ENCODE measurements around the gene SFI1. TPM values are rescaled to one million over a fixed set of nuclear protein-coding genes. Genes with fewer than 3 reads are reported as not detected.

The SFI1 gene
- total and polyA plus RNA-seq, 7 donors, result 6.5 to 40.9 (median 17.5) TPM

DNA sequence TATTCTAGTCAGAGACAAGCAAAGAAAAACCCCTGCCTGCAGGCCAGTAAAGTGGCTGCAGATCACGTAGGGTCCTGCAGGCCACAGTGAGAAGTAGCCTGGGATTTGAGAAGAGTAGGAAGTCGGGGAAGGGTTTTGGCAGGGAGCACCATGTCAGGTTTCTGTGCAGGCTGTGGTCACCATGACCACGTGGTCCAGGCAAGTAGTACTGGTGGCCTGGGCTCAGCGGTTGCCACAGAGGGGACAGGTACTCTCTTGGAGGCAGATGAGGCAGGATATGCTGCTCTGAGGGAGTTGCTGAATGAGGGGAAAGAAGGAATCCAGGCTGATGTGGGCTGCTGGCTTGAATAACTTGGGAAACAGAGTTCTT is 119.1 kb downstream of the SFI1 start:
- H3K4me1 ChIP-seq, result peaks cover 0 to 23% (median 14%) of the 10 kb centered on the region in 4 donors
- H3K27ac ChIP-seq, result no peak overlapping the region
- no peaks in the 10 kb centered on the region for H3K9me3 ChIP-seq
- H3K27me3 ChIP-seq, result no peaks in the 10 kb centered on the region
- WGBS, 2 donors, result 78 to 81% methylated on average over 4 of the region's 4 CpGs
- H3K36me3 ChIP-seq, result peaks cover 0 to 37% (median 22%) of the 10 kb centered on the region in 4 donors
- intact Hi-C loops (cut with DNase I), result no loop called here
- no peak overlapping the region for H3K4me3 ChIP-seq
- TF ChIP-seq POLR2AphosphoS5 (IDR thresholded peaks at IDR 0.05), result no peak
- TF ChIP-seq, protein P1, sequence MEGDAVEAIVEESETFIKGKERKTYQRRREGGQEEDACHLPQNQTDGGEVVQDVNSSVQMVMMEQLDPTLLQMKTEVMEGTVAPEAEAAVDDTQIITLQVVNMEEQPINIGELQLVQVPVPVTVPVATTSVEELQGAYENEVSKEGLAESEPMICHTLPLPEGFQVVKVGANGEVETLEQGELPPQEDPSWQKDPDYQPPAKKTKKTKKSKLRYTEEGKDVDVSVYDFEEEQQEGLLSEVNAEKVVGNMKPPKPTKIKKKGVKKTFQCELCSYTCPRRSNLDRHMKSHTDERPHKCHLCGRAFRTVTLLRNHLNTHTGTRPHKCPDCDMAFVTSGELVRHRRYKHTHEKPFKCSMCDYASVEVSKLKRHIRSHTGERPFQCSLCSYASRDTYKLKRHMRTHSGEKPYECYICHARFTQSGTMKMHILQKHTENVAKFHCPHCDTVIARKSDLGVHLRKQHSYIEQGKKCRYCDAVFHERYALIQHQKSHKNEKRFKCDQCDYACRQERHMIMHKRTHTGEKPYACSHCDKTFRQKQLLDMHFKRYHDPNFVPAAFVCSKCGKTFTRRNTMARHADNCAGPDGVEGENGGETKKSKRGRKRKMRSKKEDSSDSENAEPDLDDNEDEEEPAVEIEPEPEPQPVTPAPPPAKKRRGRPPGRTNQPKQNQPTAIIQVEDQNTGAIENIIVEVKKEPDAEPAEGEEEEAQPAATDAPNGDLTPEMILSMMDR (IDR thresholded peaks at IDR 0.05), result no peak
- no peak for TF ChIP-seq POLR2A (IDR thresholded peaks at IDR 0.05)
- no peak for TF ChIP-seq EP300 (IDR thresholded peaks at IDR 0.05)
- DNase-seq, result no peak

GRCh38 chr22:31615940-31616314 is 119.6 kb downstream of the SFI1 start:
- no peak for DNase-seq
- Histone ChIP-seq H3K27me3 (no peaks in the 10 kb centered on the region), H3K4me3 (no peak overlapping the region), H3K4me1 (peaks cover 0 to 19% (median 9%) of the 10 kb centered on the region in 4 donors), H3K36me3 (peaks cover 0 to 41% (median 26%) of the 10 kb centered on the region in 4 donors), H3K27ac (no peak overlapping the region), H3K9me3 (no peaks in the 10 kb centered on the region)
- WGBS, 2 donors, result 63 to 71% methylated on average over 4 of the region's 4 CpGs
- intact Hi-C loops (cut with DNase I), result no loop called here
- TF ChIP-seq EP300 (IDR thresholded peaks at IDR 0.05) (no peak), POLR2AphosphoS5 (IDR thresholded peaks at IDR 0.05) (no peak), POLR2A (IDR thresholded peaks at IDR 0.05) (no peak)
- TF ChIP-seq, protein P1 (IDR thresholded peaks at IDR 0.05), result no peak

GRCh38 chr22:31616315-31616980 is 120.1 kb downstream of the SFI1 start:
- H3K27ac ChIP-seq, result no peak overlapping the region
- WGBS, 2 donors, result 62 to 64% methylated on average over 9 of the region's 9 CpGs

DNA sequence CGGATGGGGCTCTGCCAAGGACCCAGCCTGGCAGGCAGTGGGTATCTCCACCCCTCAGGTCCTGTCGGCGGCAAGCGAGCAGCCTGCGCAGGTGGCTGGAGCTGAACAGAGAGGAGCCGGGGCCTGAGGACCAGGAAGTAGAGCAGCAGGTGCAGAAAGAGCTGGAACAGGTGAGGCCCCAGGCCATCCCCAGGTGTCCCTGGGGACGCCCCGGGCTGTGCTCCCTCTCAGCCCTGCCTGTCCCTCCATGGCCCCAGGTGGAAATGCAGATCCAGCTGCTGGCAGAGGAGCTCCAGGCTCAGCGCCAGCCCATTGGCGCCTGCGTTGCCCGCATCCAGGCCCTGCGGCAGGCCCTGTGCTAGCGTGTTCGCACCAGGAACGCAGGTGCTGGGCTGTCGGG is 121.7 kb downstream of the SFI1 start:
- Histone ChIP-seq H3K36me3 (peaks cover 0 to 51% (median 30%) of the 10 kb centered on the region in 4 donors), H3K27ac (no peak overlapping the region), H3K9me3 (no peaks in the 10 kb centered on the region), H3K27me3 (no peaks in the 10 kb centered on the region), H3K4me3 (no peak overlapping the region), H3K4me1 (peaks cover 0 to 11% (median 3%) of the 10 kb centered on the region in 4 donors)
- 39 to 72% methylated on average over 17 of the region's 17 CpGs for WGBS, 2 donors
- intact Hi-C loops (cut with DNase I), result no loop called here
- no peak for TF ChIP-seq POLR2A (IDR thresholded peaks at IDR 0.05)
- TF ChIP-seq POLR2AphosphoS5 (IDR thresholded peaks at IDR 0.05), result no peak
- no peak for TF ChIP-seq EP300 (IDR thresholded peaks at IDR 0.05)
- DNase-seq, result no peak

More at GRCh38 chr22:31616315-31616980, 120.1 kb downstream of the SFI1 start:
- no peak for DNase-seq
- TF ChIP-seq EP300 (IDR thresholded peaks at IDR 0.05) (no peak), POLR2AphosphoS5 (IDR thresholded peaks at IDR 0.05) (no peak), POLR2A (IDR thresholded peaks at IDR 0.05) (no peak)
- TF ChIP-seq, protein P1 (IDR thresholded peaks at IDR 0.05), result no peak
- intact Hi-C loops (cut with DNase I), result no loop called here
- peaks cover 0 to 47% (median 30%) of the 10 kb centered on the region in 4 donors for H3K36me3 ChIP-seq
- peaks cover 0 to 14% (median 4%) of the 10 kb centered on the region in 4 donors for H3K4me1 ChIP-seq
- H3K4me3 ChIP-seq, result no peak overlapping the region
- H3K27me3 ChIP-seq, result no peaks in the 10 kb centered on the region
- H3K9me3 ChIP-seq, result no peaks in the 10 kb centered on the region

GRCh38 chr22:31618471-31619176 is 122.3 kb downstream of the SFI1 start:
- no peak overlapping the region for H3K27ac ChIP-seq
- intact Hi-C loops (cut with DNase I), result no loop called here
- WGBS, 2 donors, result 83 to 86% methylated on average over 5 of the region's 5 CpGs
- TF ChIP-seq EP300 (IDR thresholded peaks at IDR 0.05), result no peak
- TF ChIP-seq POLR2A (IDR thresholded peaks at IDR 0.05), result no peak
- TF ChIP-seq, protein P1 (IDR thresholded peaks at IDR 0.05), result no peak
- H3K4me1 ChIP-seq, result peaks cover 0 to 11% (median 4%) of the 10 kb centered on the region in 4 donors
- no peak for DNase-seq
- H3K36me3 ChIP-seq, result peaks cover 0 to 51% (median 30%) of the 10 kb centered on the region in 4 donors
- H3K9me3 ChIP-seq, result no peaks in the 10 kb centered on the region
- H3K4me3 ChIP-seq, result no peak overlapping the region
- no peaks in the 10 kb centered on the region for H3K27me3 ChIP-seq
